IPS-20b (cell line): ENCODE data around the gene MAGI1.

Experiments used
- H3K27ac ChIP-seq: one replicate; pipeline ENCODE4 v1.5.1; 2013; ENCODE audit warnings: low read length
- H3K27me3 ChIP-seq: 2 replicates; pipeline ENCODE4 v1.6.1; 2013; ENCODE audit warnings: mild to moderate bottlenecking, low read length, inconsistent platforms; ENCODE audit not compliant: insufficient read depth
- H3K36me3 ChIP-seq: 2 replicates; pipeline ENCODE4 v1.6.1; 2013; ENCODE audit warnings: low read depth, mild to moderate bottlenecking, inconsistent platforms, low read length, moderate library complexity; ENCODE audit not compliant: insufficient read depth
- H3K4me1 ChIP-seq: 2 replicates; pipeline ENCODE4 v1.6.1; 2013; ENCODE audit warnings: mild to moderate bottlenecking, control low read depth, inconsistent platforms, low read length, moderate library complexity; ENCODE audit not compliant: insufficient read depth
- H3K4me3 ChIP-seq: 2 replicates; pipeline ENCODE4 v1.5.1; 2013; ENCODE audit warnings: mild to moderate bottlenecking, low read length, inconsistent platforms
- H3K9ac ChIP-seq: 2 replicates; pipeline ENCODE4 v1.6.1; 2013; ENCODE audit warnings: low read depth, mild to moderate bottlenecking, inconsistent platforms, low read length, moderate library complexity
- H3K9me3 ChIP-seq: 2 replicates; pipeline ENCODE4 v1.6.1; 2013; ENCODE audit warnings: mild to moderate bottlenecking, low read depth, low read length, inconsistent platforms; ENCODE audit not compliant: insufficient read depth

The MAGI1 gene

GRCh38 chr3:65401359-65402305 is 637.1 kb downstream of the MAGI1 start:
- peak overlapping the region; percentile 59 for H3K4me3 ChIP-seq
- no peaks in the 10 kb centered on the region for H3K36me3 ChIP-seq
- no peaks in the 10 kb centered on the region for H3K9me3 ChIP-seq
- H3K27ac ChIP-seq = peak overlapping the region; percentile 3
- H3K9ac ChIP-seq = peak overlapping the region; percentile 37; the same call in 1 of the 2 replicates
- peaks cover 43% of the 10 kb centered on the region for H3K4me1 ChIP-seq
- no peaks in the 10 kb centered on the region for H3K27me3 ChIP-seq

GRCh38 chr3:65400899-65401298 is 637.8 kb downstream of the MAGI1 start:
- no peaks in the 10 kb centered on the region for H3K36me3 ChIP-seq
- H3K27me3 ChIP-seq = no peaks in the 10 kb centered on the region
- no peaks in the 10 kb centered on the region for H3K9me3 ChIP-seq
- H3K4me3 ChIP-seq = peak overlapping the region; percentile 56
- H3K27ac ChIP-seq = peak overlapping the region; percentile 58
- H3K9ac ChIP-seq = peak overlapping the region; percentile 64; the same call in 1 of the 2 replicates
- peaks cover 43% of the 10 kb centered on the region for H3K4me1 ChIP-seq

- H3K9ac ChIP-seq = no peak overlapping the region
- no peaks in the 10 kb centered on the region for H3K27me3 ChIP-seq
- peak overlapping the region; percentile 62 for H3K27ac ChIP-seq
- H3K36me3 ChIP-seq = peaks cover under 1% of the 10 kb centered on the region; the same call in 1 of the 2 replicates
- H3K4me1 ChIP-seq = peaks cover 43% of the 10 kb centered on the region
- H3K4me3 ChIP-seq = no peak overlapping the region
- H3K9me3 ChIP-seq = no peaks in the 10 kb centered on the region
These were observed 639.8 kb downstream of the MAGI1 start for GRCh38 chr3:65398953-65399352.

DNA sequence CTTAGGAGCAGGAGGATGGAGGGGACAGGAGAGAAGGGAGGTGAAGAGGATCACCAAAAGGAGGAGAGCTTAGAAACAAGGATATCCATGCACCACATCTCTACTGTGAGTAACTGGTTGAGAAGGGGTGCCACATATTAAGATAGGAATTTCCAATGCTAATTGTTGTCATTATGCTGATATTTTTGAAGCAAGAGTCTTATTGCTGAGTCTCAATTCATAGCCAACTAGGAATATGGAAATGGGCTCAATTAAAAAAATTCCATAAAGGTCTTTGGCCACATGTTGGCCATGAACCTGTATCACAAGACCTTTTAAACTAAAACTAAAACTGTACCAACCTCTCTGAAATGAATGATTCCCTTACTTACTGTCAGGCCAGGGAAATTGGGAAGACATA is 642.6 kb downstream of the MAGI1 start:
- no peak overlapping the region for H3K9ac ChIP-seq
- H3K36me3 ChIP-seq = peaks cover 9% of the 10 kb centered on the region; the same call in 1 of the 2 replicates
- H3K4me3 ChIP-seq = no peak overlapping the region
- H3K27me3 ChIP-seq = no peaks in the 10 kb centered on the region
- H3K9me3 ChIP-seq = no peaks in the 10 kb centered on the region
- H3K27ac ChIP-seq = no peak overlapping the region
- peaks cover 35% of the 10 kb centered on the region for H3K4me1 ChIP-seq

DNA sequence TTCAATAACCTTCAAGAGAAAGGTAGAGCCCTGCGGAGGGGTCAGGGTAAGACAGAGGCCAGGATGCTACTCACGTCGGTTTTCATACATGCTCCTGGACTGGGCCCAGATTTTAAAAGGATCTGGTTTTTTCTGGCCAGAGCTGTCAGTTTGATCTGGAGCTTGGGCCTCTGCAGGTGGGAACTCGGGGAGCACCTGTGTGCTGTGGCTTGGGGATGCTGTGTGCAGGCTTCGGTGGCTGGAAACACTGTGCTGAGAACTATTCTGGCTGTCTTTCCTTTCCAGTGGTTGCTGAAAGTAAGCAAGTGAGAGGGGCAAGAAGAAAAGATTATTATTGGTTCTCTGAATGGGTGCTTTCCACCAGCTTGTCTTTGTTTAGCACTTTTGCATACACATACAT is 647.6 kb downstream of the MAGI1 start:
- peaks cover 35% of the 10 kb centered on the region for H3K36me3 ChIP-seq
- H3K4me3 ChIP-seq = peak overlapping the region; percentile 5; the same call in 1 of the 2 replicates
- peak overlapping the region; percentile 22; the same call in 1 of the 2 replicates for H3K9ac ChIP-seq
- H3K27ac ChIP-seq = no peak overlapping the region
- no peaks in the 10 kb centered on the region for H3K9me3 ChIP-seq
- no peaks in the 10 kb centered on the region for H3K27me3 ChIP-seq
- H3K4me1 ChIP-seq = peaks cover 21% of the 10 kb centered on the region; the same call in 1 of the 2 replicates

DNA sequence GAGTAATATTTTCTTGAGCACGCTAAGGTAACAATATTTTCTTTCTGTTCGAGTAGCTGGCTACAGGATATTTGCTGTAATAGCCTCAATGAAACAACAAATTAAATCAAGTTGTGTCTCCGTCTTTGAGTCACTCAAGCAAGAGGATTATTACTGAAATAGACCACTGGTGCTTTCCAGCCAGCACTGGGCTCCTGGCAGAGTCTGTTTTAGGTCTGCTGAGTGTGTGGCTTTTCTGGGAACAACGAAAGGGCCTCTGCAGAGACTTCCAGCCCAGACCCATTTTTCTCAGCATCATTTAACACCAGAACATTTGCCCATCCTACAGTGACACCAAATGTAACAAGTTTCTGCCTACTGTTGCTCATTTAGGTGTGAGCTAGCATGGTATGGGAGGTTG is 652.9 kb downstream of the MAGI1 start:
- peaks cover 59% of the 10 kb centered on the region for H3K36me3 ChIP-seq
- H3K4me3 ChIP-seq = no peak overlapping the region
- H3K9me3 ChIP-seq = no peaks in the 10 kb centered on the region
- no peak overlapping the region for H3K27ac ChIP-seq
- H3K27me3 ChIP-seq = no peaks in the 10 kb centered on the region
- no peak overlapping the region for H3K9ac ChIP-seq
- peaks cover 5% of the 10 kb centered on the region; the same call in 1 of the 2 replicates for H3K4me1 ChIP-seq

- Histone ChIP-seq H3K36me3 (peaks cover 61% of the 10 kb centered on the region), H3K9ac (no peak overlapping the region), H3K9me3 (no peaks in the 10 kb centered on the region), H3K4me1 (no peaks in the 10 kb centered on the region), H3K27ac (no peak overlapping the region), H3K27me3 (no peaks in the 10 kb centered on the region), H3K4me3 (no peak overlapping the region)
These were observed 657.2 kb downstream of the MAGI1 start for GRCh38 chr3:65381496-65382010.

DNA sequence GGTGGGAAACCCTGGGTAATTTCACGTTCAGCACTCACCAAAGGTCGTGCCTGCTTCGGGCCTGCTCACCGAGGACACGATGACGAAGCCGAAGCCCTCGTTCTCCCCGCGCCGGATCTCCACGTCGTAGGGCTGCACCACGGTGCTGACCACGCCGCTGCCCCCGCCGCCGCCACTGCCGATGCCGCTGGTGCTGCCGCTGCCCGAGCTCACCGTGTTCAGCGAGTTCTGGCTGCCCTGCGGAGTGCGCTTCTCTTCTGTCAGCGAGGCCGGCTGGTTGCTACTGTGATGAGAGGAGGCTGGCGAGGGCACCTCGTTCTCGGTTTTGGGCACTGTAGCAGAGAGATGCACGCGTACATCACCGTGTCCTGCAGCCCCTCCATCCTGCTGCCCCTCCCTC is 659.5 kb downstream of the MAGI1 start:
- Histone ChIP-seq H3K27me3 (no peaks in the 10 kb centered on the region), H3K4me1 (no peaks in the 10 kb centered on the region), H3K9me3 (no peaks in the 10 kb centered on the region), H3K4me3 (no peak overlapping the region), H3K36me3 (peaks cover 68% of the 10 kb centered on the region), H3K27ac (no peak overlapping the region), H3K9ac (no peak overlapping the region)

GRCh38 chr3:65377637-65378036 is 661.1 kb downstream of the MAGI1 start:
- Histone ChIP-seq H3K27me3 (no peaks in the 10 kb centered on the region), H3K4me1 (no peaks in the 10 kb centered on the region), H3K9ac (no peak overlapping the region), H3K9me3 (no peaks in the 10 kb centered on the region), H3K27ac (no peak overlapping the region), H3K4me3 (no peak overlapping the region), H3K36me3 (peaks cover 55% of the 10 kb centered on the region)

DNA sequence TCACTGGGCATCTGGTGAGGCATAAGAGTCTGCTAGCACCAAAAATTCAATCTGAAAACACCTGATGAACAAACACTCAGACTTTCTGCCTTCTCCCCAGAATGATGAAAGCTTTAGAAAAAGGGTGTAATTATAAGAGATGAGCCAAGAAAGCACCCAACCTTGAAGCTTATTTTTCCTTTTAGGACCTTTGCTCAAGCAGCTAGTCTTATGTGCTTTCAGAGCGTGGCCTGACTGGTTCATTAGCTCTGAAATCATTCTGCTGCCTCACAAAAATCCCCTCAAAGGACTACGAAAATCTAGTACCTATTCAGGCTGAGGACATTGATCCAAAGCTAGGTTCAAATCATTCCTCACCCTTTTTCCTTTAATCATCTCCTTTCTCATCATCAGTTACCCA is 662.3 kb downstream of the MAGI1 start:
- Histone ChIP-seq H3K27me3 (no peaks in the 10 kb centered on the region), H3K27ac (no peak overlapping the region), H3K4me1 (no peaks in the 10 kb centered on the region), H3K4me3 (no peak overlapping the region), H3K9me3 (no peaks in the 10 kb centered on the region), H3K36me3 (peaks cover 50% of the 10 kb centered on the region), H3K9ac (no peak overlapping the region)

DNA sequence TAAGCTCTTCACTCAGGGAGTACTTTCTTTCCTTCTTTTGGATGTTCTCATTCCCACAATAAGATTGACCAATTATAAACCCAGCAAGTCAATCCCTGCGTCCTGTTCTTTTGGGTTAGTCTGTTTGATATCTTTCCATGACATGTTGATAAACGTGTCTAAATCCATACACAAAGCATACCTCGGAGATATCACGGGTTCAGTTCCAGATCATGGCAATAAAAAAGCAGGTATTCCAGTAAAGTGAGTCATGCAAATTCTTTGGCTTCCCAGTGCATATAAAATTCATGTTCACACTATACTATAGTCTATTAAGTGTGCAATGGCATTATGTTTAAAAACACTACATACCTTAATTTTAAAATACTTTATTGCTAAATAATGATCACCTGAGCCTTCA is 667.7 kb downstream of the MAGI1 start:
- Histone ChIP-seq H3K4me3 (no peak overlapping the region), H3K9ac (no peak overlapping the region), H3K27me3 (no peaks in the 10 kb centered on the region), H3K9me3 (no peaks in the 10 kb centered on the region), H3K4me1 (no peaks in the 10 kb centered on the region), H3K27ac (no peak overlapping the region), H3K36me3 (peaks cover 17% of the 10 kb centered on the region)

DNA sequence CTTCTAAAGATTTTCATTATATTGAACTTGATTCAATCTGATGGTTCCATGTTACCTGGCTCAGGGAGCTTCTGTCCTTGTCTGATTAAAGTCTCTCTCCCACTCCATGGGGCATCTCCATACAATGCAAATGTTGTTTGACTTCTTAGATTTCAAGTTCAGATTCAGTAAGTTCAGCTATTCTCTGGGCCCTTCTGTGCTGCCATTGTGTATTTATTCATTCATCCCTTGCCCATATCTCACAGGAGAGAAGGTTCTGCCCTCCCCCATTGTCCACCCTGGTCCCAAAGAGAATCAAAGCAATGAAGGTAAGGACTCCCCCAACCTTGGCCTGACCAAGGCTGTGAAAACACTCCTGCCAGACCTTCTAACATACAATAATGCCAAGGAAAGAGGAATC is 669.9 kb downstream of the MAGI1 start:
- H3K4me1 ChIP-seq = no peaks in the 10 kb centered on the region
- no peaks in the 10 kb centered on the region for H3K27me3 ChIP-seq
- no peak overlapping the region for H3K27ac ChIP-seq
- H3K4me3 ChIP-seq = no peak overlapping the region
- no peak overlapping the region for H3K9ac ChIP-seq
- no peaks in the 10 kb centered on the region for H3K9me3 ChIP-seq
- H3K36me3 ChIP-seq = peaks cover 21% of the 10 kb centered on the region
